ENCODE data around the gene ZSWIM4.
"Not testable (repeated sequence)": the region's sequence is repeated elsewhere in the genome, so short reads cannot be mapped to it uniquely, and the experiment has no call there.

ZSWIM4 gene

GRCh38 chr19:13794757-13795589 is at the start of gene ZSWIM4:
Gene ZSWIM4, plus strand, starts transcription at chr19:13795443. Its CDS starts 206 bp downstream, at chr19:13795649.
- DNase-seq (ENCODE audit: low spot score), result peak; percentile 97

GRCh38 chr19:13747098-13747453 is 48.2 kb upstream of the ZSWIM4 start:
- DNase-seq (ENCODE audit: low spot score), result no peak

GRCh38 chr19:13748169-13748828 is 46.9 kb upstream of the ZSWIM4 start:
- peak; percentile 10 for DNase-seq (ENCODE audit: low spot score)

GRCh38 chr19:13751436-13751835 is 43.8 kb upstream of the ZSWIM4 start:
- no peak for DNase-seq (ENCODE audit: low spot score)

- DNase-seq (ENCODE audit: low spot score), result not testable (repeated sequence)
Measured at GRCh38 chr19:13753622-13754021, 41.6 kb upstream of the ZSWIM4 start.

- DNase-seq (ENCODE audit: low spot score), result no peak
Measured at GRCh38 chr19:13756210-13756609, 39.0 kb upstream of the ZSWIM4 start.

GRCh38 chr19:13757805-13758772 is 37.2 kb upstream of the ZSWIM4 start:
- DNase-seq (ENCODE audit: low spot score), result no peak

- no peak for DNase-seq (ENCODE audit: low spot score)
Measured at GRCh38 chr19:13758795-13759194, 36.4 kb upstream of the ZSWIM4 start.

GRCh38 chr19:13761423-13761822 is 33.8 kb upstream of the ZSWIM4 start:
- no peak for DNase-seq (ENCODE audit: low spot score)

GRCh38 chr19:13762635-13763235 is 32.5 kb upstream of the ZSWIM4 start:
- DNase-seq (ENCODE audit: low spot score), result no peak

- DNase-seq (ENCODE audit: low spot score), result no peak
Measured at GRCh38 chr19:13763265-13763664, 32.0 kb upstream of the ZSWIM4 start.

- peak; percentile 60 for DNase-seq (ENCODE audit: low spot score)
Measured at GRCh38 chr19:13764101-13764807, 31.0 kb upstream of the ZSWIM4 start, which contains the start of gene MRI1. Gene MRI1, plus strand, starts transcription at chr19:13764522. Its CDS starts 67 bp downstream, at chr19:13764589.

GRCh38 chr19:13764821-13765394 is 30.3 kb upstream of the ZSWIM4 start:
- peak; percentile 8 for DNase-seq (ENCODE audit: low spot score)

GRCh38 chr19:13765395-13766094 is 29.7 kb upstream of the ZSWIM4 start:
- DNase-seq (ENCODE audit: low spot score), result no peak

- no peak for DNase-seq (ENCODE audit: low spot score)
Measured at GRCh38 chr19:13766095-13766481, 29.2 kb upstream of the ZSWIM4 start.

- no peak for DNase-seq (ENCODE audit: low spot score)
Measured at GRCh38 chr19:13768510-13768909, 26.7 kb upstream of the ZSWIM4 start.

GRCh38 chr19:13770013-13770635 is 25.1 kb upstream of the ZSWIM4 start:
- no peak for DNase-seq (ENCODE audit: low spot score)

- DNase-seq (ENCODE audit: low spot score), result peak; percentile 90
Measured at GRCh38 chr19:13774217-13775191, 20.7 kb upstream of the ZSWIM4 start, which contains the start of gene C19orf53. Gene C19orf53, plus strand, starts transcription at chr19:13774456. Its CDS starts 22 bp downstream, at chr19:13774478.
